DOHH2 (cell line): Measurements from ENCODE around the gene CD19.

Experiments used
- EZH2phosphoT487 ChIP-seq: fragments of 200-600 bp; sonication (generic); IDR thresholded peaks from 2 replicates; pipeline ENCODE4 v1.6.1; 2017; ENCODE audit warnings: borderline replicate concordance, mild to moderate bottlenecking, antibody characterized with exemption, low read length, moderate library complexity, mixed read lengths
- TF ChIP-seq, protein P1 (sequence below): fragments of 200-600 bp; sonication (generic); IDR thresholded peaks from one replicate; pipeline ENCODE4 v1.5.1; 2014; ENCODE audit warnings: antibody characterized with exemption, mild to moderate bottlenecking, low read depth, low read length; ENCODE audit not compliant: poor library complexity, severe bottlenecking

DNA sequence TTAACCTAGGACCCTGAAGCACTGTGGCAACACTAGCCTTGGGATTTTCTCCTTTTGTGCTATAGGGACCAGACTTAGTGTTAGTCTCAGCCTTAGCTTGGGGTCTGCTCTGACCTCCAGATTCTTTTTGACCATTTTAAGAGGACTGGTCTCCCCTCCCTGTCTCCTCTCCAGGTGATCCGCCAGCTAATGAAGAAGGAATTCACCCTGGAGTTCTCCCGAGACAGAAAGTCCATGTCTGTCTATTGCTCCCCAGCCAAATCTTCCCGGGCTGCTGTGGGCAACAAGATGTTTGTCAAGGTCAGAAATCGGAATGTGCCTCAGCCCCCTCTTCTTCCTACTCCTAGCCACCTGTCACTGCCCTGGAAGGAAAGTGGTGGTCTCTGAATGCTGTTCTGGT, 33.9 kb upstream of the CD19 start:
- TF ChIP-seq, protein P1, sequence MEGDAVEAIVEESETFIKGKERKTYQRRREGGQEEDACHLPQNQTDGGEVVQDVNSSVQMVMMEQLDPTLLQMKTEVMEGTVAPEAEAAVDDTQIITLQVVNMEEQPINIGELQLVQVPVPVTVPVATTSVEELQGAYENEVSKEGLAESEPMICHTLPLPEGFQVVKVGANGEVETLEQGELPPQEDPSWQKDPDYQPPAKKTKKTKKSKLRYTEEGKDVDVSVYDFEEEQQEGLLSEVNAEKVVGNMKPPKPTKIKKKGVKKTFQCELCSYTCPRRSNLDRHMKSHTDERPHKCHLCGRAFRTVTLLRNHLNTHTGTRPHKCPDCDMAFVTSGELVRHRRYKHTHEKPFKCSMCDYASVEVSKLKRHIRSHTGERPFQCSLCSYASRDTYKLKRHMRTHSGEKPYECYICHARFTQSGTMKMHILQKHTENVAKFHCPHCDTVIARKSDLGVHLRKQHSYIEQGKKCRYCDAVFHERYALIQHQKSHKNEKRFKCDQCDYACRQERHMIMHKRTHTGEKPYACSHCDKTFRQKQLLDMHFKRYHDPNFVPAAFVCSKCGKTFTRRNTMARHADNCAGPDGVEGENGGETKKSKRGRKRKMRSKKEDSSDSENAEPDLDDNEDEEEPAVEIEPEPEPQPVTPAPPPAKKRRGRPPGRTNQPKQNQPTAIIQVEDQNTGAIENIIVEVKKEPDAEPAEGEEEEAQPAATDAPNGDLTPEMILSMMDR = no peak
- TF ChIP-seq EZH2phosphoT487 = no peak
